ENCODE data around the gene ARFGAP1. TPM values are rescaled to one million over a fixed set of nuclear protein-coding genes. Genes with fewer than 3 reads are reported as not detected.

Gene ARFGAP1
- total and polyA plus RNA-seq, 3 experiments from 2014 or later: 22.7 to 77.5 (median 71.0) TPM

GRCh38 chr20:63294536-63294900 is 21.9 kb downstream of the ARFGAP1 start:
- Mint-ChIP-seq H3K27ac (no peak overlapping the region), H3K4me3 (no peak overlapping the region), H3K9me3 (no peaks in the 10 kb centered on the region), H3K4me1 (peaks cover 6 to 15% (median 13%) of the 10 kb centered on the region in 3 donors), H3K36me3 (no peaks in the 10 kb centered on the region), H3K27me3 (peaks cover 3 to 32% of the 10 kb centered on the region in 2 donors)
- POLR2A ChIA-PET: no interaction called here
- peaks cover 12% of the 10 kb centered on the region for H3K4me1 ChIP-seq (ENCODE audit: insufficient read depth, low read length)
- DNase-seq: no peak
- CTCF ChIA-PET: no interaction called here
- no peaks in the 10 kb centered on the region for H3K9me3 ChIP-seq (ENCODE audit: low read length)
- no peak overlapping the region for H3K27ac ChIP-seq (ENCODE audit: low read depth, low read length)
- no peaks in the 10 kb centered on the region for H3K36me3 ChIP-seq (ENCODE audit: insufficient read depth, low read length)
- H3K27me3 ChIP-seq (ENCODE audit: insufficient read depth, low read length, poor library complexity, severe bottlenecking): no peaks in the 10 kb centered on the region
- H3K4me3 ChIP-seq (ENCODE audit: low read length): no peak overlapping the region

DNA sequence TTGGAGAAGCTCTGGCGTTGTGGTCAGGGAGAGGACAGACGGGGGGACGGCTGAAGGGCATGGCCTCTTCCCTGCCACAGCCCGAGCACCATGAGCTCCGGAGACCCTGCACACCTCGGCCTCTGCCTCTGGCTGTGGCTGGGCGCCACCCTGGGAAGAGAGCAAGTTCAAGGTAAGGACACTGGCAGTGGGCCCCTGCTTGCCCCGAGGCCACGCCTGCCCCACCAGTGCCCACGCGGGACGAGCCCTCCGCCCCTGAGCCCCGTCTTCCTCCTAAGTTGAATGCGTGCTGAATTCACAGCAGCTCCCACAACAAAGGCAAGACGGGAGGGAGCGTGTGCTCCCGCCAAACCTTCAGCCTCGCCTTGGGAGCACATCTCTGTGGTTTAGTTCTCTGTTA is 22.4 kb downstream of the ARFGAP1 start:
- peak overlapping the region in 1 of 8 donors; percentile 58 for H3K27ac Mint-ChIP-seq
- no peak for DNase-seq
- H3K9me3 Mint-ChIP-seq: no peaks in the 10 kb centered on the region
- Histone ChIP-seq H3K36me3 (ENCODE audit: insufficient read depth, low read length) (no peaks in the 10 kb centered on the region), H3K27ac (ENCODE audit: low read depth, low read length) (no peak overlapping the region), H3K4me1 (ENCODE audit: insufficient read depth, low read length) (peaks cover 12% of the 10 kb centered on the region), H3K27me3 (ENCODE audit: insufficient read depth, low read length, poor library complexity, severe bottlenecking) (no peaks in the 10 kb centered on the region), H3K9me3 (ENCODE audit: low read length) (no peaks in the 10 kb centered on the region), H3K4me3 (ENCODE audit: low read length) (no peak overlapping the region)
- peaks cover 3 to 32% of the 10 kb centered on the region in 2 donors for H3K27me3 Mint-ChIP-seq
- peaks cover 6 to 15% (median 13%) of the 10 kb centered on the region in 3 donors for H3K4me1 Mint-ChIP-seq
- ChIA-PET CTCF (interaction anchor here (1.1 kb wide), 1 partner anchor 10 kb away, joined by 3 read pairs; no protein-coding TSS in a partner anchor), POLR2A (no interaction called here)
- H3K36me3 Mint-ChIP-seq: no peaks in the 10 kb centered on the region
- no peak overlapping the region for H3K4me3 Mint-ChIP-seq

DNA sequence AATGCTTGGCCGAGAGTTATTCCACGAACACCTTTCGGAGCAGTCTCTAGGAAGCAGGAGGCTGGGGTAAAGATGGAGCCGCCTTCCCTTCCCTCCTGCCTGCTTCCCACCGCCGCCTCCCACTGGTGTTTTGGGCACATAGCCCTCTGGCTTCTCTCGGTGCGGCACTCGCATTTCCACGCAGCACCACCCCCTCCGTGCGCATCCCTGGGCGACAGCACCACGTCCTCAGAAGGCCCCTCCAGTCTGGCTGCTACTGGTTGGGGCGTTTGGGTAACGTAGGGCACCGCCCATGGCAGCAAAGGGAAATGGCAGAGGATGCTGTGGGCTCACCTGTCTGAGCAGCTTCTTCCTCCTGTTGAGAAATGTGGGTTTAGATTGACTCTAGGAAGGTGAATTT is 22.8 kb downstream of the ARFGAP1 start:
- Histone ChIP-seq H3K27me3 (ENCODE audit: insufficient read depth, low read length, poor library complexity, severe bottlenecking) (no peaks in the 10 kb centered on the region), H3K4me1 (ENCODE audit: insufficient read depth, low read length) (peaks cover 12% of the 10 kb centered on the region), H3K27ac (ENCODE audit: low read depth, low read length) (no peak overlapping the region), H3K9me3 (ENCODE audit: low read length) (no peaks in the 10 kb centered on the region), H3K4me3 (ENCODE audit: low read length) (no peak overlapping the region), H3K36me3 (ENCODE audit: insufficient read depth, low read length) (no peaks in the 10 kb centered on the region)
- no peaks in the 10 kb centered on the region for H3K9me3 Mint-ChIP-seq
- peak overlapping the region in 1 of 8 donors; percentile 58 for H3K27ac Mint-ChIP-seq
- ChIA-PET POLR2A (no interaction called here), CTCF (interaction anchor here (1.1 kb wide), 1 partner anchor 10 kb away, joined by 3 read pairs; no protein-coding TSS in a partner anchor)
- peaks cover 6 to 15% (median 13%) of the 10 kb centered on the region in 3 donors for H3K4me1 Mint-ChIP-seq
- peaks cover 3 to 34% of the 10 kb centered on the region in 2 donors for H3K27me3 Mint-ChIP-seq
- no peaks in the 10 kb centered on the region for H3K36me3 Mint-ChIP-seq
- peak overlapping the region in 4 of 7 donors; percentile 15 to 49 (median 18) for H3K4me3 Mint-ChIP-seq
- DNase-seq: no peak

DNA sequence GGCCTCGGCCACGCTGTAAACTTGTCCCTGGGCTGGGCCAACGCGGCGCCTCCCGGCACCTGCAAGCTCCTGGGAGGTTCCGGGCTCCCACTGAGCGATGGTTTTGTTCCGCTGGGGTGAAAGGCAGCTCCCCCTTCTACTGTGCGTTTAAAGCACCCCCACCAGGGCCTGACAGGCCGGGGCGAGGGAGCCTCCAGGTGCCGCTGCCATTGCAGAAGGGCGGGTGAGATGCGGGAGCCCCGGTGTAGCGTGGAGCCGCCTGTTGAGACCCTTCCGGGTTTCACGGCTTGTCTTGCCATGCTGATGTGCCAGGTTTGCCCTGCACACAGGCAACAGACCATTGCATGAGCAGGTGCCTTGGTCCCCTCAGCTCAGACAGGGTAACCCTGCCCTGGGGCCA is 23.2 kb downstream of the ARFGAP1 start:
- H3K27me3 Mint-ChIP-seq: peaks cover 5 to 38% of the 10 kb centered on the region in 2 donors
- Histone ChIP-seq H3K9me3 (ENCODE audit: low read length) (no peaks in the 10 kb centered on the region), H3K36me3 (ENCODE audit: insufficient read depth, low read length) (no peaks in the 10 kb centered on the region), H3K4me1 (ENCODE audit: insufficient read depth, low read length) (peaks cover 12% of the 10 kb centered on the region), H3K27me3 (ENCODE audit: insufficient read depth, low read length, poor library complexity, severe bottlenecking) (no peaks in the 10 kb centered on the region), H3K4me3 (ENCODE audit: low read length) (no peak overlapping the region), H3K27ac (ENCODE audit: low read depth, low read length) (no peak overlapping the region)
- no peaks in the 10 kb centered on the region for H3K36me3 Mint-ChIP-seq
- CTCF ChIA-PET: interaction anchor here (1.1 kb wide), 1 partner anchor 9 kb away, joined by 3 read pairs; no protein-coding TSS in a partner anchor
- POLR2A ChIA-PET: no interaction called here
- H3K9me3 Mint-ChIP-seq: peaks cover 0 to 3% (median 2%) of the 10 kb centered on the region in 5 donors
- H3K4me1 Mint-ChIP-seq: peaks cover 6 to 15% (median 13%) of the 10 kb centered on the region in 3 donors
- H3K27ac Mint-ChIP-seq: peak overlapping the region in 1 of 8 donors; percentile 58
- peak overlapping the region in 3 of 7 donors; percentile 15 to 19 (median 18) for H3K4me3 Mint-ChIP-seq
- no peak for DNase-seq

GRCh38 chr20:63296531-63297299 is 24.1 kb downstream of the ARFGAP1 start:
- Histone ChIP-seq H3K27ac (ENCODE audit: low read depth, low read length) (no peak overlapping the region), H3K4me1 (ENCODE audit: insufficient read depth, low read length) (peaks cover 12% of the 10 kb centered on the region), H3K36me3 (ENCODE audit: insufficient read depth, low read length) (no peaks in the 10 kb centered on the region), H3K4me3 (ENCODE audit: low read length) (no peak overlapping the region), H3K27me3 (ENCODE audit: insufficient read depth, low read length, poor library complexity, severe bottlenecking) (no peaks in the 10 kb centered on the region), H3K9me3 (ENCODE audit: low read length) (no peaks in the 10 kb centered on the region)
- peaks cover 0 to 8% (median 6%) of the 10 kb centered on the region in 5 donors for H3K9me3 Mint-ChIP-seq
- peaks cover 6 to 15% (median 13%) of the 10 kb centered on the region in 3 donors for H3K4me1 Mint-ChIP-seq
- no peak for DNase-seq
- peaks cover 5 to 43% of the 10 kb centered on the region in 2 donors for H3K27me3 Mint-ChIP-seq
- ChIA-PET POLR2A (no interaction called here), CTCF (interaction anchor here (2.7 kb wide), 1 partner anchor 11 kb away, joined by 6 read pairs; no protein-coding TSS in a partner anchor)
- H3K27ac Mint-ChIP-seq: no peak overlapping the region
- no peak overlapping the region for H3K4me3 Mint-ChIP-seq
- H3K36me3 Mint-ChIP-seq: no peaks in the 10 kb centered on the region

DNA sequence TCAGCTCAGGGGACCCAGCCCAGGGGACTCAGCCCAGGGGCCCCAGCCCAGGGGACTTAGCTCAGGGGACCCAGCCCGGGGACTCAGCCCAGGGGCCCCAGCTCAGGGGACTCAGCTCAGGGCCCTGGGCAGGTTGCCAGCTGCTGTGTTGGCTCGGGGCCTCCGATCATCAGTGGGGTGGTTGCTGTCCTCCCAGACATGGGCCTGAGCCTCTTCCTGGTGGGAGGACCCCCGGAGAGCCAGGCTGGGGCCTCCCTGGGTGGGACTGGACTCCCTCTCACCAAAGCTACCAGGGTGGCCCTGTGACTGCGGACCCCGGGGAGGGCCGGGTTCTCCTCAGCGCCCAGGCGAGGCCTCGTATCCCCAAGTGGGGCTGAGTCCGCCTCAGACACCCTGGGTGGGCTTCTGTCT is 24.8 kb downstream of the ARFGAP1 start:
- peaks cover 0 to 12% (median 9%) of the 10 kb centered on the region in 5 donors for H3K9me3 Mint-ChIP-seq

GRCh38 chr20:63297796-63298572 is 25.4 kb downstream of the ARFGAP1 start:
- H3K4me1 Mint-ChIP-seq: peaks cover 6 to 15% (median 13%) of the 10 kb centered on the region in 3 donors
- DNase-seq: no peak
- H3K36me3 Mint-ChIP-seq: no peaks in the 10 kb centered on the region
- peaks cover 3 to 14% (median 9%) of the 10 kb centered on the region in 5 donors for H3K9me3 Mint-ChIP-seq
- CTCF ChIA-PET: interaction anchor here (2.7 kb wide), 1 partner anchor 12 kb away, joined by 6 read pairs; no protein-coding TSS in a partner anchor
- no peak overlapping the region for H3K4me3 Mint-ChIP-seq
- no peak overlapping the region for H3K27ac Mint-ChIP-seq
- no peak overlapping the region for H3K4me3 ChIP-seq (ENCODE audit: low read length)
- H3K4me1 ChIP-seq (ENCODE audit: insufficient read depth, low read length): peaks cover 12% of the 10 kb centered on the region
- H3K9me3 ChIP-seq (ENCODE audit: low read length): no peaks in the 10 kb centered on the region
- H3K27me3 Mint-ChIP-seq: peaks cover 5 to 47% of the 10 kb centered on the region in 2 donors
- POLR2A ChIA-PET: no interaction called here
- no peaks in the 10 kb centered on the region for H3K36me3 ChIP-seq (ENCODE audit: insufficient read depth, low read length)
- no peaks in the 10 kb centered on the region for H3K27me3 ChIP-seq (ENCODE audit: insufficient read depth, low read length, poor library complexity, severe bottlenecking)
- no peak overlapping the region for H3K27ac ChIP-seq (ENCODE audit: low read depth, low read length)

More for the DNA sequence above, 24.8 kb downstream of the ARFGAP1 start:
- CTCF ChIA-PET: interaction anchor here (2.7 kb wide), 1 partner anchor 12 kb away, joined by 6 read pairs; no protein-coding TSS in a partner anchor
- no peaks in the 10 kb centered on the region for H3K36me3 Mint-ChIP-seq
- no peak overlapping the region for H3K4me3 Mint-ChIP-seq
- POLR2A ChIA-PET: no interaction called here
- Histone ChIP-seq H3K9me3 (ENCODE audit: low read length) (no peaks in the 10 kb centered on the region), H3K4me3 (ENCODE audit: low read length) (no peak overlapping the region), H3K27ac (ENCODE audit: low read depth, low read length) (no peak overlapping the region), H3K36me3 (ENCODE audit: insufficient read depth, low read length) (no peaks in the 10 kb centered on the region), H3K4me1 (ENCODE audit: insufficient read depth, low read length) (peaks cover 12% of the 10 kb centered on the region), H3K27me3 (ENCODE audit: insufficient read depth, low read length, poor library complexity, severe bottlenecking) (no peaks in the 10 kb centered on the region)
- DNase-seq: no peak
- peaks cover 5 to 43% of the 10 kb centered on the region in 2 donors for H3K27me3 Mint-ChIP-seq
- peaks cover 6 to 15% (median 13%) of the 10 kb centered on the region in 3 donors for H3K4me1 Mint-ChIP-seq
- no peak overlapping the region for H3K27ac Mint-ChIP-seq
